Adrenal gland (tissue), 5 donors: Measurements from ENCODE around the gene RRP1.

Experiments used
- CTCF ChIP-seq, 6 experiments: fragments of 450-650 bp in 4 of 6; fragments of 200-600 bp in 2 of 6; sonication (generic) in 1 of 6; IDR thresholded peaks; 1 replicate in 5 of 6; 2 replicates in 1 of 6; pipeline versions ENCODE4 v1.5.1 to v1.8.0; 2016 to 2021; ENCODE audit warnings: antibody characterized with exemption in 6 of 6, mild to moderate bottlenecking in 2 of 6, moderate library complexity in 1 of 6
- POLR2A ChIP-seq, 2 donors: fragments of 450-650 bp; IDR thresholded peaks; one replicate each; pipeline ENCODE4 v1.6.1; 2017; ENCODE audit warnings: antibody characterized with exemption in 2 of 2, mild to moderate bottlenecking in 2 of 2, moderate library complexity in 1 of 2
- donor health status: DM: no; HTN: no; CAD: no.

GRCh38 chr21:43774163-43774562 lies 15.2 kb upstream of the RRP1 start:
- no peak for TF ChIP-seq CTCF (IDR thresholded peaks at IDR 0.05)
- no peak for TF ChIP-seq POLR2A (IDR thresholded peaks at IDR 0.05)
